ENCODE data around the gene YWHAQ.

DNA sequence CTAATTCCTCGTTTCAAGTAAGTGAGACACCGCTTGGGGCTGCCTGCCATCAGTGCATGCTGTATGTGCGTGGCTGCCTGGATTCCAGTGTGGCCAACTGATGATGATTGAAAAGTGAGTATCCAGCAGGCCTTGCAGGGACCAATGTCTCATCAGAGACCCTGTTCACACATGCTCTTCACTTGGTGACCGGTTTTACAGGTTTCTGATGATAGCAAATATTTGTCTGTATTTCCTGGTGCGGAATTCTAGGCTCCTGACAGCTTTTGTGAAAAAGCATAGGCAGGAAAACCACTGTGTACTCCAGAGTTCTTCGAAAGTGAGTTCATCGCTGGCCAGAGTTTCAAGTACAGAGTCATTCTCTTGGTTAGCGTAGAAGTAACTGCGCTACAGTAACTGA is 13.8 kb upstream of the YWHAQ start:
- TF ChIP-seq, protein P1, sequence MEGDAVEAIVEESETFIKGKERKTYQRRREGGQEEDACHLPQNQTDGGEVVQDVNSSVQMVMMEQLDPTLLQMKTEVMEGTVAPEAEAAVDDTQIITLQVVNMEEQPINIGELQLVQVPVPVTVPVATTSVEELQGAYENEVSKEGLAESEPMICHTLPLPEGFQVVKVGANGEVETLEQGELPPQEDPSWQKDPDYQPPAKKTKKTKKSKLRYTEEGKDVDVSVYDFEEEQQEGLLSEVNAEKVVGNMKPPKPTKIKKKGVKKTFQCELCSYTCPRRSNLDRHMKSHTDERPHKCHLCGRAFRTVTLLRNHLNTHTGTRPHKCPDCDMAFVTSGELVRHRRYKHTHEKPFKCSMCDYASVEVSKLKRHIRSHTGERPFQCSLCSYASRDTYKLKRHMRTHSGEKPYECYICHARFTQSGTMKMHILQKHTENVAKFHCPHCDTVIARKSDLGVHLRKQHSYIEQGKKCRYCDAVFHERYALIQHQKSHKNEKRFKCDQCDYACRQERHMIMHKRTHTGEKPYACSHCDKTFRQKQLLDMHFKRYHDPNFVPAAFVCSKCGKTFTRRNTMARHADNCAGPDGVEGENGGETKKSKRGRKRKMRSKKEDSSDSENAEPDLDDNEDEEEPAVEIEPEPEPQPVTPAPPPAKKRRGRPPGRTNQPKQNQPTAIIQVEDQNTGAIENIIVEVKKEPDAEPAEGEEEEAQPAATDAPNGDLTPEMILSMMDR (IDR thresholded peaks at IDR 0.05), result no peak
- no peak for TF ChIP-seq POLR2A (IDR thresholded peaks at IDR 0.05)

Data from testis (tissue), 2 donors.